Liver (tissue), 9 donors: ENCODE data around the gene RAI14. TPM values are rescaled to one million over a fixed set of nuclear protein-coding genes. Genes with fewer than 3 reads are reported as not detected.

Source experiments
- DNase-seq: peaks from one replicate; pipeline ENCODE4 v3.0.0-alpha.2; 2017; ENCODE audit warnings: low spot score
- H3K27ac ChIP-seq, 2 donors: one replicate each; pipeline ENCODE4 v1.7.0; 2013; ENCODE audit warnings: inconsistent platforms in 2 of 2, low read length in 2 of 2, control low read depth in 1 of 2, low read depth in 1 of 2, mild to moderate bottlenecking in 1 of 2
- H3K27me3 ChIP-seq, 4 donors: one replicate each; pipeline versions ENCODE4 v1.6.1 to v1.7.0; 2013; ENCODE audit warnings: low read length in 3 of 4, inconsistent platforms in 1 of 4, mild to moderate bottlenecking in 1 of 4, moderate library complexity in 1 of 4; ENCODE audit not compliant: control insufficient read depth in 4 of 4, insufficient read depth in 4 of 4
- H3K36me3 ChIP-seq, 4 donors: one replicate each; pipeline versions ENCODE4 v1.6.1 to v1.7.0; 2013; ENCODE audit warnings: low read length in 3 of 4, mild to moderate bottlenecking in 3 of 4, low read depth in 1 of 4, moderate library complexity in 1 of 4; ENCODE audit not compliant: control insufficient read depth in 4 of 4, insufficient read depth in 3 of 4
- H3K4me1 ChIP-seq, 4 donors: one replicate each; pipeline versions ENCODE4 v1.6.1 to v1.7.0; 2013; ENCODE audit warnings: low read length in 3 of 4, mild to moderate bottlenecking in 3 of 4, moderate library complexity in 1 of 4; ENCODE audit not compliant: control insufficient read depth in 4 of 4, insufficient read depth in 4 of 4
- H3K4me3 ChIP-seq, 3 donors: one replicate each; pipeline versions ENCODE4 v1.6.1 to v1.7.0; 2013; ENCODE audit warnings: low read length in 3 of 3, control low read depth in 1 of 3, low read depth in 1 of 3, mild to moderate bottlenecking in 1 of 3
- H3K9ac ChIP-seq, 2 donors: one replicate each; pipeline ENCODE4 v1.7.0; 2013; ENCODE audit warnings: low read length in 2 of 2, mild to moderate bottlenecking in 2 of 2, moderate library complexity in 2 of 2, control low read depth in 1 of 2, low read depth in 1 of 2
- H3K9me3 ChIP-seq, 4 donors: one replicate each; pipeline versions ENCODE4 v1.6.1 to v1.7.0; 2013; ENCODE audit warnings: low read length in 3 of 4; ENCODE audit not compliant: control insufficient read depth in 4 of 4
- FOXA1 ChIP-seq: IDR thresholded peaks from 2 replicates; pipeline ENCODE4 v1.6.1; 2016; ENCODE audit warnings: antibody characterized with exemption
- SP1 ChIP-seq: IDR thresholded peaks from 2 replicates; pipeline ENCODE4 v1.6.1; 2018; ENCODE audit warnings: antibody characterized with exemption, mild to moderate bottlenecking
- TAF1 ChIP-seq: conservative IDR thresholded peaks from 2 replicates; pipeline ENCODE4 v1.6.1; 2016; ENCODE audit warnings: antibody characterized with exemption, mild to moderate bottlenecking
- YY1 ChIP-seq: IDR thresholded peaks from 2 replicates; pipeline ENCODE4 v1.6.1; 2016; ENCODE audit warnings: antibody characterized with exemption, mild to moderate bottlenecking
- polyA plus RNA-seq, 2 donors: library from polyadenylated mRNA; stranded (reverse) in 1 of 2; unstranded in 1 of 2; fragments of 200-250 nt in 1 of 2; fragments of >200 nt in 1 of 2; fragmentation: Nextera tagmentation in 1 of 2; extraction: Ambion mirVana in 1 of 2; gene quantifications; one replicate each; pipeline versions ENCODE4 v1.2.1 to v1.2.3, GENCODE V29; 2013 to 2015
- total RNA-seq, 2 donors: library from RNA; depleted of rRNA; stranded (reverse); fragments of >200 nt; gene quantifications; one replicate each; pipeline ENCODE4 v1.2.3, GENCODE V29; 2014
- TF ChIP-seq, protein P1 (sequence below): IDR thresholded peaks from 2 replicates; pipeline ENCODE4 v1.6.1; 2016; ENCODE audit warnings: antibody characterized with exemption, mild to moderate bottlenecking
- donor health status: healthy.
- donor health status: healthy.
- donor health status: healthy.
- donor health status: healthy.
- donor health status: healthy.

The RAI14 gene
- total and polyA plus RNA-seq, 4 donors, result 7.8 to 21.4 (median 11.4) TPM

DNA sequence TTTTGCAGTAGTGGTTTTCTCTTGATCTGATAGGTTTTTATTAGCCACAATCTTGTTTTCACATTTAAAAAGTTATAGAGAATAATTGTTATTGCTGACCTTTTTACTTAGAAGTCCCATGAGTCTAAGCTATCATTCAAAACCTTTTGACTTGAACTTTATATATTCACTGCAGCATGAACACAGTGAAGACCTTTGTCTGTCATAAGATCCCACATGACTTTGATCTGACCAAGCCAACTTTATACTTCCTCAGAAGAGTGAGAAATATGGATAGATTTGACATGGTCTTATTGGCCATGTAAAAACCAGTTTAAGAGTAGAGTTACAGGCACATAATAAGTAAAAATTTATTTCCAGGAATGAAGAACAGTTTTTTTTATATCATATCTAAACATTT lies 225.1 kb downstream of the RAI14 start:
- no peak overlapping the region for H3K4me3 ChIP-seq
- H3K27ac ChIP-seq, result no peak overlapping the region
- no peaks in the 10 kb centered on the region for H3K27me3 ChIP-seq
- TF ChIP-seq FOXA1, result no peak
- no peak for TF ChIP-seq TAF1
- TF ChIP-seq SP1, result no peak
- TF ChIP-seq, protein P1, sequence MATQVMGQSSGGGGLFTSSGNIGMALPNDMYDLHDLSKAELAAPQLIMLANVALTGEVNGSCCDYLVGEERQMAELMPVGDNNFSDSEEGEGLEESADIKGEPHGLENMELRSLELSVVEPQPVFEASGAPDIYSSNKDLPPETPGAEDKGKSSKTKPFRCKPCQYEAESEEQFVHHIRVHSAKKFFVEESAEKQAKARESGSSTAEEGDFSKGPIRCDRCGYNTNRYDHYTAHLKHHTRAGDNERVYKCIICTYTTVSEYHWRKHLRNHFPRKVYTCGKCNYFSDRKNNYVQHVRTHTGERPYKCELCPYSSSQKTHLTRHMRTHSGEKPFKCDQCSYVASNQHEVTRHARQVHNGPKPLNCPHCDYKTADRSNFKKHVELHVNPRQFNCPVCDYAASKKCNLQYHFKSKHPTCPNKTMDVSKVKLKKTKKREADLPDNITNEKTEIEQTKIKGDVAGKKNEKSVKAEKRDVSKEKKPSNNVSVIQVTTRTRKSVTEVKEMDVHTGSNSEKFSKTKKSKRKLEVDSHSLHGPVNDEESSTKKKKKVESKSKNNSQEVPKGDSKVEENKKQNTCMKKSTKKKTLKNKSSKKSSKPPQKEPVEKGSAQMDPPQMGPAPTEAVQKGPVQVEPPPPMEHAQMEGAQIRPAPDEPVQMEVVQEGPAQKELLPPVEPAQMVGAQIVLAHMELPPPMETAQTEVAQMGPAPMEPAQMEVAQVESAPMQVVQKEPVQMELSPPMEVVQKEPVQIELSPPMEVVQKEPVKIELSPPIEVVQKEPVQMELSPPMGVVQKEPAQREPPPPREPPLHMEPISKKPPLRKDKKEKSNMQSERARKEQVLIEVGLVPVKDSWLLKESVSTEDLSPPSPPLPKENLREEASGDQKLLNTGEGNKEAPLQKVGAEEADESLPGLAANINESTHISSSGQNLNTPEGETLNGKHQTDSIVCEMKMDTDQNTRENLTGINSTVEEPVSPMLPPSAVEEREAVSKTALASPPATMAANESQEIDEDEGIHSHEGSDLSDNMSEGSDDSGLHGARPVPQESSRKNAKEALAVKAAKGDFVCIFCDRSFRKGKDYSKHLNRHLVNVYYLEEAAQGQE, result no peak
- TF ChIP-seq YY1, result no peak
- no peaks in the 10 kb centered on the region for H3K36me3 ChIP-seq
- H3K9me3 ChIP-seq, result no peaks in the 10 kb centered on the region
- H3K9ac ChIP-seq, result no peak overlapping the region
- no peak for DNase-seq
- no peaks in the 10 kb centered on the region for H3K4me1 ChIP-seq

Other genes starting within 250 kb of the RAI14 start
- under 1 TPM; 0.08 to 0.19 TPM for gene TTC23L, start 182.8 kb downstream of the RAI14 start, total RNA-seq
- under 1 TPM in 1 of 2 donors, not detected in 1; 0.03 TPM for gene TTC23L, start 182.8 kb downstream of the RAI14 start, polyA plus RNA-seq